Hematopoietic multipotent progenitor cell (in vitro differentiated cells): ENCODE data around the gene RUBCN. TPM values are rescaled to one million over a fixed set of nuclear protein-coding genes. Genes with fewer than 3 reads are reported as not detected.
"Not testable (repeated sequence)": the region's sequence is repeated elsewhere in the genome, so short reads cannot be mapped to it uniquely, and the experiment has no call there.

ENCODE experiments used
- DNase-seq, 3 donors: peaks; one replicate each; pipeline ENCODE4 v3.0.0-alpha.2; 2011 to 2015; ENCODE audit warnings: low read depth in 2 of 3, low spot score in 2 of 3
- total RNA-seq: library from RNA; depleted of rRNA; stranded (reverse); fragments of >200 nt; gene quantifications from one replicate; pipeline ENCODE4 v1.2.3, GENCODE V29; 2012

Gene RUBCN
- total RNA-seq, 1 donor = 32.9 TPM

DNA sequence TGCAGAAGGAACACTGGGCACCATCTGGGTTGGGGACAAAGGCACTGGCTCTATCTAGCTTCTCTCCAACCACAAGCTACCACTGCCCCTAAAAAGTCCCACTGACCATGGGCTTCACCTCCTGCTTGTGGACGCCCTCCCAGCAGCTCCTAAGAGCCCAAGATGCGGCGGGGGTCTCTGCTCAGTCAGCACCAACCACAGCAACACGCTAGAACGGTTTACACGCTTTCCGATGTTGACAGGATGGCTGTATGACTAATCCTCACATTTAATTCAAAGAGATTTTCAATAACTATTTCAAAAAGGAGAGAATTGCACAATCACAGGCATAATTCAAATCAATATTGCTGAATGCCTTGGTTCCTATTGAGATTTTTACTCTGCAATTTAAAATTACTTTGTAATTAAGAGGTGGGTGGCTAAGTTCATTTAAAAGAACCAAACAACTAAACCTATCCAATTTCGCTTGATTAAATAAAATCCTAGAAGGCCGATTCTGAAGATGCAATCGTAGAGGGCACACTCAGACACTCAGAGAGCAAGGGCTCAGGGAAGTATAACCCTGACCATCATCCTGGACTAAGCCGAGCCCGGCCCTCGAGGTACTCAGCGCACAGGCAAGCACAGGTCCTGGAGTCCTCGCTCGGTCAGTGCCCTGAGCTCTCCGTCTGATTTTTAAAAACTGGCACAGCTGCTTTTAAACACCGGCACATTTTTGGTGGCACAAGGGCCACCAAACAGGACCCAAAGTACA, 110.1 kb downstream of the RUBCN start:
- not testable (repeated sequence) for DNase-seq

DNA sequence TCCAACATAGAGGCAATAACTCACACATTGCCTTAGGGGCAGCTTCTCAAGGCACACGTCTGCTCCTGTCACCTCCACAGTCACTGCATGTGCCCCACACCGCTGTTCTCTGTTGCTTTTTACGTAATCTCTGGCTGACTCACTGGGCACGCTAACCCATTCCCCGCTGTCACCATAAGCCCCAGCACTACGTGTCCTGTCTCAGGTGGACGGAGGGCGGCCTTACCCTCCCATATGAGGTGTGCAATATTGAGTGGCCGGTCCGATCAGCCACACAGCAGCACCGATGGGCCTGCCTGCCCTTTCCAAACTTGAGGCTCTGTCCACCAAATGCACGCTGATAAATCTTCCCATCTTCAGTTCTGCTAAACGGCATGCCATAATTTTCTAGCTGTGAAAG, 115.2 kb downstream of the RUBCN start:
- not testable (repeated sequence) for DNase-seq

Other genes starting within 250 kb of the RUBCN start
- gene BDH1, start 180.9 kb downstream of the RUBCN start, total RNA-seq = 19.9 TPM
- 15.3 TPM for gene FYTTD1, start 13.0 kb upstream of the RUBCN start, total RNA-seq
- 34.5 TPM for gene LRCH3, start 54.4 kb upstream of the RUBCN start, total RNA-seq
- 345 TPM for gene RPL35A, start 213.3 kb upstream of the RUBCN start, total RNA-seq
- gene LMLN, start 223.3 kb upstream of the RUBCN start, total RNA-seq = 4.3 TPM